ENCODE measurements around the gene USP10. TPM values are rescaled to one million over a fixed set of nuclear protein-coding genes. Genes with fewer than 3 reads are reported as not detected.

Gene USP10
- total RNA-seq, 1 donor from 2014 or later = 147 TPM

DNA sequence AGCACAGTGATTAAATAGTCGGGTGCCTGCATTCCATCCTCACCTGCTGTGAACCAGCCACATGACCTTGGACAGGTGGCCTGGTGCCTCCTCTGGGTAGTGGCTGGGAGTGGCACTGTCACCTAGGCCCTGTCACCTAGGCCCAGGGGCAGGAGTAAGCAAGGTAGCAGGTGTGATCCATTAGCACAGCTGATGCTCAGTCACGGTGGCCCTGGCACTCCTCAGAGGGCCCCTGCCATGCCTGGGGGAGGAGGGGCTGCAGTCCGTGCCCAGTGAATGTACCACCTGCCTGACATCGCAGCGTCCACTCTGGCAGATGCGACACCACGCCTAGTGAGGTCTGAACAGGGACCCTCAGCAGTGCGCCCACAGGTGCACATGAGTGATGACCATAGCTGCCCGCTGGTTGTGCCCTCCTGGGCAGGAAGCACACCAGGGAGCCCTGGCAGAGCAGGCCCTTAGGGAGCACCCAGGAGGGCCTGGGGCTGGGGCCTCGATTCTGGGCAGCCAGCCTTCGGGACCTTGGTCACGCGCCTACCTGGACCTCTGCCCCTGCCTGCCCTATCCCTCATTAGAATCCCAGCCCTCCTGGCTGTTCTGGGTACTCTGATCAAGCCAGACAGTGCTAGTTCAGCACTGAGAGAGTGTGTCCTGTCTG lies 86.9 kb downstream of the USP10 start:
- ATAC-seq (ENCODE audit: low read depth) (no peak), DNase-seq (no peak)
- H3K4me1 Mint-ChIP-seq = no peaks in the 10 kb centered on the region
- H3K27ac Mint-ChIP-seq = no peak overlapping the region
- no peaks in the 10 kb centered on the region for H3K27me3 Mint-ChIP-seq
- CTCF ChIA-PET = no interaction called here
- H3K4me3 Mint-ChIP-seq = no peak overlapping the region
- TF ChIP-seq, protein P1, sequence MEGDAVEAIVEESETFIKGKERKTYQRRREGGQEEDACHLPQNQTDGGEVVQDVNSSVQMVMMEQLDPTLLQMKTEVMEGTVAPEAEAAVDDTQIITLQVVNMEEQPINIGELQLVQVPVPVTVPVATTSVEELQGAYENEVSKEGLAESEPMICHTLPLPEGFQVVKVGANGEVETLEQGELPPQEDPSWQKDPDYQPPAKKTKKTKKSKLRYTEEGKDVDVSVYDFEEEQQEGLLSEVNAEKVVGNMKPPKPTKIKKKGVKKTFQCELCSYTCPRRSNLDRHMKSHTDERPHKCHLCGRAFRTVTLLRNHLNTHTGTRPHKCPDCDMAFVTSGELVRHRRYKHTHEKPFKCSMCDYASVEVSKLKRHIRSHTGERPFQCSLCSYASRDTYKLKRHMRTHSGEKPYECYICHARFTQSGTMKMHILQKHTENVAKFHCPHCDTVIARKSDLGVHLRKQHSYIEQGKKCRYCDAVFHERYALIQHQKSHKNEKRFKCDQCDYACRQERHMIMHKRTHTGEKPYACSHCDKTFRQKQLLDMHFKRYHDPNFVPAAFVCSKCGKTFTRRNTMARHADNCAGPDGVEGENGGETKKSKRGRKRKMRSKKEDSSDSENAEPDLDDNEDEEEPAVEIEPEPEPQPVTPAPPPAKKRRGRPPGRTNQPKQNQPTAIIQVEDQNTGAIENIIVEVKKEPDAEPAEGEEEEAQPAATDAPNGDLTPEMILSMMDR (IDR thresholded peaks at IDR 0.05) = no peak
- POLR2A ChIA-PET = no interaction called here
- peaks cover 20% of the 10 kb centered on the region for H3K36me3 Mint-ChIP-seq (ENCODE audit: low read depth)
- intact Hi-C loops (cut with micrococcal nuclease) = no loop called here
- no peaks in the 10 kb centered on the region for H3K9me3 Mint-ChIP-seq

DNA sequence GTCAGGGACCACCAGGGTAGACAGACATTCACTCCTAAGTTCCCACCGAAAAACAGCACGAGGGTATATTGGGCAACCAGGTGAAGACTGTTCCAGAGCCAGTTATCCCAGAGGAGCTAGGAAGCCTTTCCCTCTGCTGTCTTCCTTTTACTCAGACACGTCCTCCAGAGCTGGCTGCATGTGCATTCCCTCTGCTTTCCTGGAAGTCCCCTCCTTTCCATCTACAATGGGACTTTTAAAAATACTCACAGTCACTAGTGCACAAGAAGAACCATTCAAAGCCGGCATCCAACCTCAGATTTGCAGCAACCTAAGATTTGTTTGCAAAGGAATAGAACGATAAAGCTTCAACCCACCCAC lies 87.4 kb downstream of the USP10 start:
- ChIA-PET POLR2A (no interaction called here), CTCF (no interaction called here)
- H3K9me3 Mint-ChIP-seq = no peaks in the 10 kb centered on the region
- no peak overlapping the region for H3K27ac Mint-ChIP-seq
- intact Hi-C loops (cut with micrococcal nuclease) = no loop called here
- no peak for DNase-seq
- H3K4me1 Mint-ChIP-seq = no peaks in the 10 kb centered on the region
- peaks cover 17% of the 10 kb centered on the region for H3K36me3 Mint-ChIP-seq (ENCODE audit: low read depth)
- H3K27me3 Mint-ChIP-seq = no peaks in the 10 kb centered on the region
- ATAC-seq (ENCODE audit: low read depth) = no peak
- no peak overlapping the region for H3K4me3 Mint-ChIP-seq
- TF ChIP-seq, protein P1 (IDR thresholded peaks at IDR 0.05) = no peak

DNA sequence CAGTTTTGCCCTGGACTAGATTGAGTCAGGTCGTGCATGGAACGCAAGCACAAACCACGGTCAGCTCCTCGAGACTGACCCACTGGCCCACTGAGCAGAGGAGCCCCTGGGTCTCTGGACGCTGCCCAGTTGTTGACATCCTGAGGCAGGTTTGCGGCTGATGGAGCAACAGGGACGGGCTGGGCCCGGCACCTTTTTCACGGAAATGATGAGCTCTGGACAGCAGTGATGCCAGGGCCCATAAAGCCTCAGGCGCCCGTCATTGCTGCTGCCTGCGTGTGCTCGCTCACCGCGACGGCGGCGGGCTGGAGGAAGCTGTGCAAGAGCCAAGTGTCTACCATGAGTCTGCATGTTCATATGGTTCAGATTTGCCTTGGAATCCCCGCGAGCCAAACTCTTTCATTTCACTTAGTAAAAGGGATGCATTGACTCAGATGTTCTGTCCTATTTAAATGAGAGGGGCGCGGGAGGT lies 89.2 kb downstream of the USP10 start:
- Mint-ChIP-seq H3K9me3 (no peaks in the 10 kb centered on the region), H3K4me3 (no peak overlapping the region), H3K36me3 (ENCODE audit: low read depth) (peaks cover 14% of the 10 kb centered on the region), H3K27me3 (no peaks in the 10 kb centered on the region), H3K4me1 (no peaks in the 10 kb centered on the region), H3K27ac (no peak overlapping the region)
- TF ChIP-seq, protein P1 (IDR thresholded peaks at IDR 0.05) = no peak
- ATAC-seq (ENCODE audit: low read depth) (no peak), DNase-seq (no peak)
- ChIA-PET POLR2A (no interaction called here), CTCF (no interaction called here)
- intact Hi-C loops (cut with micrococcal nuclease) = no loop called here

DNA sequence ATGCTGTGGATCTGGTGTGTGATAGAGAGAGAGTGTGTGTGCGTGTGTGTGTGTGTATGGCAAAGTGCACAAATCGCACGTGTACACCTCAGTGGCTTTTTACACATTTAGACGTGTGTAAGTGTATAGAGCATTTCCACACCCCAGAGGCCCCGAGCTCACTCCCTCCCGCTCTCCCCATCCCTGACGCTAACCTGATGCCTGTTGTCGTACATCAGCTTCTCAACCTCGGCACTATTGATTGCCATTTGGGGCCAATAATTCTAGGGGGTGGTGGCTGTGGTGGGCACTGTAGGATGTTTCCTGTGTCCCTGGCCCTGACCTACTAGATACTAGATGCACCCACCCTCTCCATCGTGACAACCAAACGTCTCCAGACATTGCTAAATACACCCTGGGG lies 89.6 kb downstream of the USP10 start:
- Mint-ChIP-seq H3K4me3 (no peak overlapping the region), H3K27ac (no peak overlapping the region), H3K27me3 (no peaks in the 10 kb centered on the region), H3K4me1 (no peaks in the 10 kb centered on the region), H3K9me3 (no peaks in the 10 kb centered on the region), H3K36me3 (ENCODE audit: low read depth) (peaks cover 13% of the 10 kb centered on the region)
- ATAC-seq (ENCODE audit: low read depth) = no peak
- intact Hi-C loops (cut with micrococcal nuclease) = no loop called here
- TF ChIP-seq, protein P1 (IDR thresholded peaks at IDR 0.05) = no peak
- POLR2A ChIA-PET = no interaction called here
- DNase-seq = no peak
- CTCF ChIA-PET = no interaction called here

DNA sequence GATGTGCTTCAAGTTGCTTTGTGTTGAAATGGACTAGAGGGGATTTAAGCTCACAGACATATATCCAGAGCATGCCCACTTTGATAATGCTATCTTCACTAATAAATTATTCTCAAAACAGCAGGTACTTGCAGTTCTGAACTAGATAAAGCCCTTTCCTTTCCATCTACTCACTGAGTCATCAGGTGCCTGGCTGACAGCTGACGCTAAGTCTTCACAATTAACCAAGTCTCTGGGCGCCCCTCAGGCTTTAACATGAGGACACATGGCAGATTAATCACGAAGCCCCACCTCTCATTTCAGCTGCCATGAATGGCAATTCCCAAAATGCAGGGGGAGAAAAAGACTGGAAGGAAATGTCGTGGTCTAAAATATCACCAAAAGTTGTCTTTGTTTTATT lies 90.5 kb downstream of the USP10 start:
- Mint-ChIP-seq H3K27me3 (no peaks in the 10 kb centered on the region), H3K36me3 (ENCODE audit: low read depth) (peaks cover 13% of the 10 kb centered on the region), H3K4me1 (no peaks in the 10 kb centered on the region), H3K9me3 (no peaks in the 10 kb centered on the region), H3K4me3 (no peak overlapping the region), H3K27ac (no peak overlapping the region)
- intact Hi-C loops (cut with micrococcal nuclease) = no loop called here
- TF ChIP-seq, protein P1 (IDR thresholded peaks at IDR 0.05) = no peak
- ChIA-PET POLR2A (no interaction called here), CTCF (no interaction called here)
- DNase-seq (no peak), ATAC-seq (ENCODE audit: low read depth) (no peak)
